HepG2 (cell line): ENCODE results near the gene TSEN54. TPM values are rescaled to one million over a fixed set of nuclear protein-coding genes. Genes with fewer than 3 reads are reported as not detected.

Experiments used
- ATAC-seq: fragments of 200-7000 bp; cut with Tn5 transposase; 3 replicates; pipeline ENCODE4 v1.9.1; 2020; ENCODE audit warnings: mild to moderate bottlenecking, moderate library complexity
- BruUV-seq: library from RNA; stranded (reverse); fragments of 400-500 nt; replicated peaks from 2 replicates; lab custom pipeline; 2021; lab: Mats Ljungman, UMichigan
- CTCF ChIA-PET: fragments of 300-600 bp; formaldehyde crosslinking; extraction: SDS; loops from one replicate; lab custom pipeline; 2021; ENCODE audit warnings: low total read pairs, inconsistent platforms, low intra/inter-chr PET ratio; lab: Yijun Ruan, JAX
- POLR2A ChIA-PET: fragments of 350-600 bp; sonication (Branson Sonifier 250); formaldehyde crosslinking; loops from one replicate; lab custom pipeline; 2020; ENCODE audit warnings: antibody characterized with exemption, inconsistent platforms; lab: Yijun Ruan, JAX
- DNase-seq: peaks from one replicate; pipeline ENCODE4 v3.0.0-alpha.2; 2015; ENCODE audit warnings: low spot score
- FAIRE-seq: peaks from 3 replicates; lab custom pipeline; 2011; peaks lifted over from hg19 to GRCh38; lab: Jason Lieb, UNC
- H2AFZ ChIP-seq: one replicate; pipeline ENCODE4 v1.6.1; 2011; ENCODE audit warnings: low read length, inconsistent platforms
- H3K27ac ChIP-seq: fragments of 300-600 bp; 3 replicates; pipeline ENCODE4 v1.8.0; 2011; ENCODE audit warnings: mixed run types, mild to moderate bottlenecking, mixed read lengths, low read length, inconsistent platforms; ENCODE audit not compliant: insufficient read depth; ENCODE audit errors: extremely low read length
- H3K27me3 ChIP-seq, 2 experiments: fragments of 200-600 bp in 1 of 2; 2 replicates in 1 of 2; 3 replicates in 1 of 2; pipeline versions ENCODE4 v1.6.0 to v1.8.0; 2011; ENCODE audit warnings: low read length in 2 of 2, mild to moderate bottlenecking in 2 of 2, moderate library complexity in 2 of 2, inconsistent platforms in 1 of 2; ENCODE audit not compliant: insufficient read depth in 2 of 2, control insufficient read depth in 1 of 2
- H3K36me3 ChIP-seq, 2 experiments: fragments of 200-600 bp in 1 of 2; replicated peaks in 1 of 2; 2 replicates in 1 of 2; 3 replicates in 1 of 2; pipeline versions ENCODE4 v1.5.1 to v1.8.0; 2011; ENCODE audit warnings: low read length in 2 of 2, inconsistent platforms in 1 of 2; ENCODE audit not compliant: insufficient read depth in 2 of 2, control insufficient read depth in 1 of 2
- H3K4me1 ChIP-seq: 2 replicates; pipeline ENCODE4 v1.5.1; 2012; ENCODE audit warnings: low read length, inconsistent platforms; ENCODE audit not compliant: insufficient read depth
- H3K4me2 ChIP-seq: 2 replicates; pipeline ENCODE4 v1.6.0; 2011; ENCODE audit warnings: low read depth, low read length, inconsistent platforms
- H3K4me3 ChIP-seq, 3 experiments: fragments of 200-600 bp in 1 of 3; sonication (generic), shearing (Covaris generic) in 1 of 3; replicated peaks in 1 of 3; 2 replicates each; pipeline ENCODE4 v1.5.1; 2011 to 2016; ENCODE audit warnings: low read length in 3 of 3, inconsistent platforms in 2 of 3, low read depth in 2 of 3, mild to moderate bottlenecking in 2 of 3, control low read depth in 1 of 3, mixed read lengths in 1 of 3; ENCODE audit not compliant: insufficient read depth in 1 of 3
- H3K79me2 ChIP-seq: one replicate; pipeline ENCODE4 v1.6.1; 2011; ENCODE audit warnings: low read length, inconsistent platforms; ENCODE audit not compliant: insufficient read depth
- H3K9ac ChIP-seq: 2 replicates; pipeline ENCODE4 v1.6.0; 2011; ENCODE audit warnings: mild to moderate bottlenecking, low read depth, low read length, inconsistent platforms; ENCODE audit not compliant: insufficient read depth
- H3K9me3 ChIP-seq: 2 replicates; pipeline ENCODE4 v1.5.1; 2012; ENCODE audit warnings: mild to moderate bottlenecking, low read length
- H4K20me1 ChIP-seq: 2 replicates; pipeline ENCODE4 v1.6.0; 2011; ENCODE audit warnings: inconsistent platforms, mild to moderate bottlenecking, low read length, moderate library complexity; ENCODE audit not compliant: insufficient read depth
- AGO1 ChIP-seq: fragments of 200-400 bp; formaldehyde crosslinking; IDR thresholded peaks from 2 replicates; pipeline ENCODE4 v1.6.1; 2017; ENCODE audit warnings: mild to moderate bottlenecking, low read depth, low read length, moderate library complexity; ENCODE audit not compliant: poor library complexity, severe bottlenecking
- AGO2 ChIP-seq: fragments of 200-400 bp; formaldehyde crosslinking; optimal IDR thresholded peaks from 2 replicates; pipeline ENCODE3; 2017; ENCODE audit warnings: mild to moderate bottlenecking, low read depth, low read length, moderate library complexity
- DMAP1 ChIP-seq: IDR thresholded peaks from 2 replicates; pipeline ENCODE4 v1.6.1; 2016
- FIP1L1 ChIP-seq: fragments of 200-400 bp; formaldehyde crosslinking; IDR thresholded peaks from 2 replicates; pipeline ENCODE4 v1.6.1; 2018; ENCODE audit warnings: low read depth, mild to moderate bottlenecking, low read length, moderate library complexity, borderline replicate concordance; ENCODE audit not compliant: insufficient read depth
- FOXK1 ChIP-seq: sonication (generic); formaldehyde crosslinking; IDR thresholded peaks from 2 replicates; pipeline ENCODE4 v1.4.0; 2020; ENCODE audit warnings: low read depth, missing genetic modification reagents, borderline replicate concordance
- KDM5B ChIP-seq: sonication (generic); formaldehyde crosslinking; IDR thresholded peaks from 2 replicates; pipeline ENCODE4 v1.4.0; 2020; ENCODE audit warnings: missing genetic modification reagents, mild to moderate bottlenecking, borderline replicate concordance
- MIXL1 ChIP-seq: IDR thresholded peaks from 2 replicates; pipeline ENCODE4 v1.6.1; 2016
- MXD1 ChIP-seq: sonication (generic); formaldehyde crosslinking; IDR thresholded peaks from 2 replicates; pipeline ENCODE4 v1.4.0; 2020; ENCODE audit warnings: mild to moderate bottlenecking, missing genetic modification reagents
- RBM22 ChIP-seq: fragments of 200-400 bp; formaldehyde crosslinking; optimal IDR thresholded peaks from 2 replicates; pipeline ENCODE3; 2017; ENCODE audit warnings: mild to moderate bottlenecking, low read length, moderate library complexity
- ZBED4 ChIP-seq: sonication (generic); formaldehyde crosslinking; IDR thresholded peaks from 2 replicates; pipeline ENCODE4 v1.4.0; 2020; ENCODE audit warnings: missing genetic modification reagents, borderline replicate concordance
- ZEB1 ChIP-seq: IDR thresholded peaks from 2 replicates; pipeline ENCODE4 v1.6.1; 2012; ENCODE audit warnings: mild to moderate bottlenecking, low read depth, inconsistent platforms; ENCODE audit not compliant: insufficient replicate concordance
- ZMYM2 ChIP-seq: sonication (generic); formaldehyde crosslinking; IDR thresholded peaks from 2 replicates; pipeline ENCODE4 v1.8.0; 2022; ENCODE audit warnings: mild to moderate bottlenecking, missing genetic modification reagents
- ZNF468 ChIP-seq: sonication (generic); formaldehyde crosslinking; IDR thresholded peaks from 2 replicates; pipeline ENCODE4 v1.8.0; 2022; ENCODE audit warnings: mild to moderate bottlenecking, moderate library complexity, missing genetic modification reagents
- ZNF563 ChIP-seq: sonication (generic); formaldehyde crosslinking; IDR thresholded peaks from 2 replicates; pipeline ENCODE4 v1.8.0; 2022; ENCODE audit warnings: mild to moderate bottlenecking, moderate library complexity, missing genetic modification reagents
- ZNF788 ChIP-seq: sonication (generic); formaldehyde crosslinking; IDR thresholded peaks from 2 replicates; pipeline ENCODE4 v1.5.0; 2020; ENCODE audit warnings: mild to moderate bottlenecking, missing genetic modification reagents, borderline replicate concordance
- ZSCAN12 ChIP-seq: sonication (generic); formaldehyde crosslinking; IDR thresholded peaks from 2 replicates; pipeline ENCODE4 v1.9.0; 2021; ENCODE audit warnings: mild to moderate bottlenecking, missing genetic modification reagents
- ZSCAN31 ChIP-seq: sonication (generic); formaldehyde crosslinking; IDR thresholded peaks from 2 replicates; pipeline ENCODE4 v1.5.0; 2020; ENCODE audit warnings: low read depth, mild to moderate bottlenecking, missing genetic modification reagents
- WGBS: methylation state at CpG from one replicate; pipeline ENCODE4 v1.1.6; 2017; ENCODE audit warnings: low lambda C conversion rate; 5-methylcytosine and 5-hydroxymethylcytosine counted together
- in situ Hi-C: cut with HindIII; loops from 2 replicates; pipeline ENCODE4 v1.10.0; 2017; ENCODE audit warnings: low pct_unique_long_range_greater_than_20kb; ENCODE audit not compliant: extremely low pct_ligation_motif_present
- intact Hi-C: fragments of 100-400 bp; cut with micrococcal nuclease; formaldehyde crosslinking; loops from one replicate; pipeline ENCODE4 v1.10.0; 2022; ENCODE audit not compliant: unreplicated experiment
- polyA plus RNA-seq, 8 experiments: library from polyadenylated mRNA; depleted of rRNA in 3 of 8; stranded (reverse) in 7 of 8; unstranded in 1 of 8; fragments of >200 nt; fragmentation: Illumina TruSeq in 4 of 8; extraction: Trizol in 4 of 8; gene quantifications; 2 replicates each; pipeline versions ENCODE4 v1.2.1 to v1.2.3, GENCODE V29; 2011 to 2016; ENCODE audit warnings: low read depth in 4 of 8, missing spikeins in 1 of 8, mixed read lengths in 1 of 8; ENCODE audit not compliant: insufficient read depth in 1 of 8
- total RNA-seq, 5 experiments: library from RNA; depleted of rRNA; stranded (reverse); fragments of >200 nt; fragmentation: Illumina TruSeq; extraction: Trizol; gene quantifications; 2 replicates each; pipeline ENCODE4 v1.2.3, GENCODE V29; 2016; ENCODE audit warnings: low read depth in 1 of 5
- TF ChIP-seq, protein P1 (sequence below): sonication (generic); formaldehyde crosslinking; IDR thresholded peaks from 2 replicates; pipeline ENCODE4 v1.9.0; 2021; ENCODE audit warnings: missing genetic modification reagents, mild to moderate bottlenecking, borderline replicate concordance

TSEN54 gene
- total and polyA plus RNA-seq, 2 of the 13 experiments (the other 11 are each of a cell fraction or from before 2014, with no cell fraction given) = 62.9 to 63.3 TPM

- BruUV-seq = no TSS peak
- Histone ChIP-seq H4K20me1 (no peaks in the 10 kb centered on the region), H3K27ac (no peak overlapping the region), H3K27me3 (no peaks in the 10 kb centered on the region), H3K4me3 (no peak overlapping the region), H3K9me3 (no peaks in the 10 kb centered on the region), H3K36me3 (peaks cover 28 to 41% of the 10 kb centered on the region in 2 experiments; a peak in 4 of 5 replicates), H3K4me2 (no peak overlapping the region), H3K79me2 (no peaks in the 10 kb centered on the region), H3K9ac (no peak overlapping the region), H3K4me1 (peaks cover 8% of the 10 kb centered on the region), H2AFZ (no peak overlapping the region)
- intact Hi-C loops = no loop called here
- 92% methylated on average over 11 of the region's 17 CpGs for WGBS
- in situ Hi-C loops = no loop called here
- ChIA-PET POLR2A (interaction anchor here (0.7 kb wide), 1 partner anchor 25 kb away, joined by 3 read pairs; the partner anchor contains the start of gene LLGL2), CTCF (no interaction called here)
- no peak for DNase-seq
- no peak for ATAC-seq
- no peak for FAIRE-seq
- TF ChIP-seq ZSCAN31 (no peak), ZNF788 (CRISPR knock-in tag) (no peak), FIP1L1 (no peak), ZNF563 (CRISPR knock-in tag) (peak; percentile 36; the same call in 1 of the 2 replicates), DMAP1 (CRISPR knock-in tag) (no peak), AGO2 (peak; percentile 64), ZNF468 (CRISPR knock-in tag) (no peak), ZEB1 (no peak), RBM22 (peak; percentile 12), MIXL1 (CRISPR knock-in tag) (no peak), ZBED4 (no peak), ZSCAN12 (CRISPR knock-in tag) (no peak), FOXK1 (CRISPR knock-in tag) (no peak), MXD1 (CRISPR knock-in tag) (no peak), AGO1 (peak; percentile 3), KDM5B (no peak), ZMYM2 (CRISPR knock-in tag) (no peak)
- TF ChIP-seq, protein P1, sequence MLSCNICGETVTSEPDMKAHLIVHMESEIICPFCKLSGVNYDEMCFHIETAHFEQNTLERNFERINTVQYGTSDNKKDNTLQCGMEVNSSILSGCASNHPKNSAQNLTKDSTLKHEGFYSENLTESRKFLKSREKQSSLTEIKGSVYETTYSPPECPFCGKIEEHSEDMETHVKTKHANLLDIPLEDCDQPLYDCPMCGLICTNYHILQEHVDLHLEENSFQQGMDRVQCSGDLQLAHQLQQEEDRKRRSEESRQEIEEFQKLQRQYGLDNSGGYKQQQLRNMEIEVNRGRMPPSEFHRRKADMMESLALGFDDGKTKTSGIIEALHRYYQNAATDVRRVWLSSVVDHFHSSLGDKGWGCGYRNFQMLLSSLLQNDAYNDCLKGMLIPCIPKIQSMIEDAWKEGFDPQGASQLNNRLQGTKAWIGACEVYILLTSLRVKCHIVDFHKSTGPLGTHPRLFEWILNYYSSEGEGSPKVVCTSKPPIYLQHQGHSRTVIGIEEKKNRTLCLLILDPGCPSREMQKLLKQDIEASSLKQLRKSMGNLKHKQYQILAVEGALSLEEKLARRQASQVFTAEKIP (CRISPR knock-in tag) = no peak
Measured at GRCh38 chr17:75500419-75501216, 15.7 kb upstream of the TSEN54 start.
